NCI-H2029 treated with DMSO at 0.1 percent for 48 hours (cell line): ENCODE data around the gene SERPINA12.
"Not testable (repeated sequence)": the region's sequence is repeated elsewhere in the genome, so short reads cannot be mapped to it uniquely, and the experiment has no call there.

Source experiments
- DNase-seq: peaks from one replicate; lab custom pipeline; 2025; lab: John Stamatoyannopoulos, UW

SERPINA12 gene

DNA sequence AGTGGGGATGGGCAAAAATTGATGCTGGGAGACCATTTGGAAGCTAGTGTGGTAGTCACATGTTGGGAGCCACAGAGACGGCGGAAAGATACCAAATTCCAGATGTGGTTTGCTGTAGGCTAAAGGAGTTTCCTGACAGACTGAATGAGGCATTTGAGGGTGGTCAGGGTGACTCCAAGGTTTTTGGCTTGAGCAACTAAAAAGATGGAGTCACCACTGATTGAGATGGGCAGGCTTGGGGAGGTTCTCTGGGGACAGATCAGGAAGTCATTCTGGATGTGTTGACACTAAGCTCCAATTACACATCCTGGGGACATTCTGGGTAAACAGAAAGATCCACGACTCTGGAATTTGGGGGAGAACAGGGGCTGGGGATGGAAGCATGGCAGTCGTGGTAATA lies 17.8 kb downstream of the SERPINA12 start:
- no peak for DNase-seq

DNA sequence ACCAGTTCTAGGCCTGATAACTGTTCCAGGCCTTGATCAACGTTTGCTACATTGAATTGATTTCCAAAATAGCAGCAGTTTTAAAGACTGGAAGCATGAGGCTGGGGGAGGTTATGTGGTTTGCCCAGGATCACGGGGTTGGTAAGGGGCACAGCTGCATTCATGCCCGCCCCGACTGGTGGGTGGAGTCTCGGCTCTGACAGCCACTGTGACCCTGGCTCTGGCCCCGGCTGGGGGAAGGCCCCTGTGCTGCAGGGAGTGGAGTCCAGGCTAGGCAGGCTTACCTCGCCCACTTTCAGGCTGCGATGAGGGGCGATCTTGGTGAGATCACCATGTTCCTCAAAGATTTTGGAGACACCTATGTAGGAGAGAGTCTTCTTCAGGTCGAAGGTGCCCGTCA lies 19.9 kb downstream of the SERPINA12 start:
- DNase-seq: no peak

DNA sequence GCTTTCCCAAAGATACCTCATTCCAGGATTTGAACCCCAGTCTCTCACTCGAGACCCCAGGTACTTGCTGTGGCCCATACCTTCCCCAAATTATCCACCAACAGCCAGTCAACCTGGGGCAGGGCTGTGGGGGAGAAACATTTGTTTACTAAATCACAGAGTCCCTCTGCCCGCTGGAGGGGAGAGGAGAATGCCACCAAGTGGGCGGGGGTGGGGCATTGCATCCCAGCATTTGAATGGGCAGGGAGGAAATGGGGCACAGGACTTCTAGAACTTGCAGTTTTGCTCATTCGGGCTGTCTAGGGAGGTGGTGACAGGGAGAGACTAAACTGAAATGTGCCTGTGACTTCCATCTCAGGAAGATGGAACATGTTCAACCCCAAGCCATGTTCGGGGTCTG lies 22.4 kb downstream of the SERPINA12 start:
- no peak for DNase-seq

DNA sequence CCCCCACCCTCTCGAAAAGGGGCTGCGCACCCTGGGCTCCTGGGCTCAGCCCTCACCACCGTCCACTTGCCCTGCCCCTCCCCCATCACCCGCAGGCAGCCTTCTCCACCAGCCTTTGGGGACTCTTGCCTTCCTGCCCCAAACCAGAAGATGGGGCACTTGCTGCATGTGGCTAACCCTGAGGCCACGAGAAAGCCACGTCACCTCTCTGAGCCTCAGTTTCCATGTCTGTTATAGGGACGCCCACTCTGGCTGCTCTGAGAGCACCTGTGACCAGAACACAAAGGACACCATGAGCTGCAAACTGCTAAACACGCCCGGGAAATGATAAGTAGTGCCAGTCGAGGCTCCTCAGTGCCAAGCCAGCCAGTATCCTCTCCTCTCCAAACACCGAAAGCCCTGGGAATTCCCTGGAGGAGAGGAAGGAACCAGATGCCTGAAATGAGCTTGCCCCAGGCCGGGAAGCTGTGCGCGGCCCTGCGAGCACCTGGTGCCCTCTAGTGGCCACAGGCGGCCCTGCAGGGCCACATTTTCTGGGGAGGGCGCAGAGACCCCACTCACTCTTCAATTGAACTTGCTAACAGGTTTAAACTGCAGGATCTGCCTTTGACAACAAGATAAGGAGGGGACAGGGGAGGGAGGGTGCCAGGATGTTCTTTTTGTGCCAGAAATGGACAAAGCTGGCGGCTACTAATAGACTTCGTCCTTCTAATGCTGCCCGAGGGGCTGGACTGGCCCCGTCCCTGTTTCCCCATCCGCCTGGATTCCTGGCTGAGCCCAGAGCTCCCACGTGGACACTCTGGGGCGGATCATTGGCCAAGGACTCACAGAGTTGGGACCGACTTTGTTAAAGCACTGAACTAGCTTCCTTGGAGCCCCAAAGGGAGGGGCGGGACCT lies 23.1 kb downstream of the SERPINA12 start:
- DNase-seq: no peak

DNA sequence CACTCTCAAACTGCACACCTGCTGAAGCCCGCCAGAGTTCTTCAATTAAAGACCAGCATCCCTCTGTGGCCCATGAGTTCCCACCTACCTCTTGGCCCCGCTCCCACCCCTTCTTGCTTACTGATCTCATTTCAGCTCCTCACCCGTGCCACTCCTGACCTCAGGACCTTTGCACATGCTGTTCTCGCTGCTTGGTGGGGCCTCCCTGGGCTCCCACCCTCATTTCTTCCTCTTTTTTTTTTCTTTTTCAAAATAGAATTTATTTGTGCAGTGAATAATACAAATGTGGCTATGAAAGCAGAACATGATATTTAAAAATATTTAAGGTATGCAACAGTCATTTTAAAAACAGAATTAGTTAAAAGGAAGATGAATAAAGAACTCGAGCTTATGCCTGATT lies 24.8 kb downstream of the SERPINA12 start:
- DNase-seq: no peak

DNA sequence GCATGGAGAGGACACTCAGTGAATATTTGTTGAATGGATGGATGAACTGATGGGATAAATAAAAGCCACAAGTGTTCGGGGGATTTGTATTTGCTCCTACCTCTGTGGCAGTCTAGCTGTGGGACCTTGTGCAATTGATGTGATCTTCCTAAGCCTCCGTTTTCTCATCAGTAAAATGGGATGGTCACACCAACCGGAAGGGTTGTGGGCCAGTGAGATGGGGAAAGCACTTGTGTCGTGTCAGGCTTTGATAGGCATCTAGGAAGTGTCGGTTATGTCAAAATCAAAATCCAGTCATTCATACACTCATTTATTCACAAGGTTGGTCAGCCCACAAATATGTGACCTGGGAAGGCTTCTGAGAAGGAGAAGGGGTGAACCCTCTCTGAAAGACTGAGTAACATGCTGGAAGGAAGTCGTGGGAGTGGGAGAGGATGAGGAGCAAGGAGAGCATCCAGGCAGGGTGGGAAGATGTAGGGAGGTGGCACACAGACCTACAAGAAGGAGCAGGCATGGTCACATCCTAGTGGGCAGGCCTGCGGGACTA lies 25.5 kb downstream of the SERPINA12 start:
- no peak for DNase-seq

DNA sequence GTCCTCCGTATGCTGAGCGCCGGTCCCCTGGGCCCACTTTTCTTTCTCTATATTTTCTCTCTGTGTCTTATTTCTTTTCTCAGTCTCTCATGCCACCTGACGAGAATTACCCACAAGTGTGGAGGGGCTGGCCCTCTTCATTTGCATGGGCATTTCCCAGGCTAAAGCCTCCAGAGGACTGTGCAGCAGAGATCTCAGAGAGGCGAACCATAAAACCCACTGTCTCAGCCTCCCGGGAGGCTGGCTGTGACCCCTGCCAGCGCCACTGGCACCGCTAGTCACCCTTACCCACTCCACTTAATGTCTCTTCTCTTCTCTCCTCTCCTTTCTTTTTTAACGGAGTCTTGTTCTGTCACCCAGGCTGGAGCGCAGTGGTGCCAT lies 26.2 kb downstream of the SERPINA12 start:
- no peak for DNase-seq

DNA sequence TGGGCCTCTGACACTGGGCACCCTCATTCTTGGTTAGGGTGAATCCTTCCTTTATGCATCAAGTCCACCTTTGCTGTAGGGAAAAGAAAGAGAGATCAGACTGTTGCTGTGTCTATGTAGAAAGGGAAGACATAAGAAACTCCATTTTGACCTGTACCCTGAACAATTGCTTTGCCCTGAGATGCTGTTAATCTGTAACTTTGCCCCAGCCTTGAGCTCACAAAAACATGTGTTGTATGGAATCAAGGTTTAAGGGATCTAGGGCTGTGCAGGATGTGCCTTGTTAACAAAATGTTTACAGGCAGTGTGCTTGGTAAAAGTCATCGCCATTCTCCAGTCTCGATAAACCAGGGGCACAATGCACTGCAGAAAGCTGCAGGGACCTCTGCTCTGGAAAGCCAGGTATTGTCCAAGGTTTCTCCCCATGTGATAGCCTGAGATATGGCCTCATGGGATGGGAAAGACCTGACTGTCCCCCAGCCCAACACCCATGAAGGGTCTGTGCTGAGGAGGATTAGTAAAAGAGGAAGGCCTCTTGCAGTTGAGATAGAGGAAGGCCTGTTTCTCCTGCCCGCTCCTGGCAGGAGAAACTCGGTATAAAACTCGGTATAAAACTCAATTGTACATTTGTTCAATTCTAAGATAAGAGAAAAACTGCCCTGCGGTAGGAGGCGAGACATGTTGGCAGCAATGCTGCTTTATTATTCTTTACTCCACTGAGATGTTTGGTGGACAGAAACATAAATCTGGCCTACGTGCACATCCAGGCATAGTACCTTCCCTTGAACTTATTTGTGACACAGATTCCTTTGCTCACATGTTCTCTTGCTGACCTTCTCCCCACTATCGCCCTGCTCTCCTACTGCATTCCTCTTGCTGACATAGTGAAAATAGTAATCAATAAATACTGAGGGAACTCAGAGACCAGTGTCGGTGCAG lies 26.9 kb downstream of the SERPINA12 start:
- not testable (repeated sequence) for DNase-seq

DNA sequence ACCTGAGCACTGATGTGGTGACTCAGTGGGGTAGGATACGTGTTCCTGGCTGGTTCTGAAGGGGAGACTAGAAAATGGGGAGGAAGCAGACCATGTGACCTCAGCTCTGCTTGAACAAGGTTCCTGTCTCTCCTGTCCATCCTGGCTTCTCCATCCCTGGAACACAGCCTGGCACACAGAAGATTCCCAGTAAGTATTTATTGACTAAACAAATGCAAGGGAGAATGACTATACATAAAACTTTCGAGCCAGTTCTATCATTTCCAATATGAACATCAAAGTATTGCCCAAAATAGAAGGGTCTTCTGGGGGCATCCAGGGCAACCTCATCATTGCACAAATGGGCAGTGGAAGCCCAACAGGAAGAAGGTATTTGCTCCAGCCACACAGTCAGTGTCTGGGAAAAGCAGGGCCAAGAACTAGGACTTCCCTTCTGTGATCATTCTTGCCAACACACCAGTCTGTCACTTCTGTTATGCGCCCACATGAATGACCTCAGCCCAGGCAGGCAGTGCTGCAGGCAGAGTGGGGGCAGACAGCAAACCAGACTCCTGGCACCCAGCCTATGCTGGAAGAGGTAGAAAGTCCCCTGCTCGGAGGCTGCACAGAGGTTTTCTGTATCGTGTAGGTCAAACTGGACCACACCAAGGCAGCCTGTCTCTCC lies 27.7 kb downstream of the SERPINA12 start:
- DNase-seq: no peak

DNA sequence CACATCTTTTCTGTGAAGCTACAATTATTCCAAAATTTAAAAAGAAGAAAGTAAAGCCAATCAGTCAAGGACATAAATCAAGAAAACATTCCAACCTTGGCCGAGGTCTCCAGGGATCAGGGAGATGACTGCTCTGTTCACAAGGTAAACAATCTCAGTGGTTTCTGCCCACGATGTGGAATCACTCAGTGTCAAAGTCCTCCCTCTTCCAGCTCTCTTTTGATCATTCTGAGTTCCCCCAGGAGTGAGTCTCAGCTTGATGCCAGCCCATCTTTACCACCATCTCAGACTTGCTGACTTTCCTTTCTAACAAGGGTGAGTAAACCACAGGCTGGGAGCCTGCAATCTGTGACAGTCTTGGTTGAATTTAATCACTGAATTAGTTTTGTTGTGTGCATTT lies 28.5 kb downstream of the SERPINA12 start:
- DNase-seq: no peak

DNA sequence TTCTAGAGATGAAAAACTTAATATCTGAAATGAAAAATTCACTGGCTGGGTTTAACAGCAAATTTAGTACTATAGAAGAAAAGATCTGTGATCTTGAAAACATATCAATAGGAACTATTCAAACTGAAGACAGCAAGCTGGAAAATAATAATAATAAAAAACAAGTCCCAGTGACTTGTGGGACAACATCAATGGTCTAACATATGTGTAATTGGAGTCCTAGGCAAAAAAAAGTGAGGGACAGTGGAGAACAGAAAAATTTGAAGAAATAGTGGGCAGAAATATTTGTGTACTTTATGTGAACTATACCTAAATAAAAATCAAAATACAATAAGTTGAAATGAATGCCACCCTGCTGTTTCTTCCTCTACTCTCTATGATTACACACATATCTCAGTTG lies 30.8 kb downstream of the SERPINA12 start:
- no peak for DNase-seq

DNA sequence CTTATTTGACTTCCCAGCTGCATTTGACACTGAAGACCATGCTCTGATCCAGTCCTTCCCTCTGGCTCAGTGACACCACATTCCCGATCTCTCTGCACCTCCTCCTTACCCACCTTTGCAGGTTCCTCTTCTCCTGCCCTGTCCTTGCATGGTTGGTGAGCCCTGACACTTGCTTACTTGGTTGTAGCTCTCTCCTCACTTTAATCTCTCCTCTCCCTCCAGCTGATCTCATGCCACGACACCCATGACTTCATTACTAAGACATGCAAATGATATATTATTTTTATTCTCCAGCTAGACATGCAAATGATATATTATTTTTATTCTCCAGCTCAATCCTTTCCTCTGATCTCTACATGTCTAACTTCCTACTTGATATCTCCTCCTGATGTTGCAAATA lies 33.2 kb downstream of the SERPINA12 start, which contains the start of gene SERPINA9:
Gene SERPINA9, minus strand, starts transcription at position 175 of the 400 bp plus-strand sequence. CDS start 6,357 bp downstream, outside the sequence.
- no peak for DNase-seq

DNA sequence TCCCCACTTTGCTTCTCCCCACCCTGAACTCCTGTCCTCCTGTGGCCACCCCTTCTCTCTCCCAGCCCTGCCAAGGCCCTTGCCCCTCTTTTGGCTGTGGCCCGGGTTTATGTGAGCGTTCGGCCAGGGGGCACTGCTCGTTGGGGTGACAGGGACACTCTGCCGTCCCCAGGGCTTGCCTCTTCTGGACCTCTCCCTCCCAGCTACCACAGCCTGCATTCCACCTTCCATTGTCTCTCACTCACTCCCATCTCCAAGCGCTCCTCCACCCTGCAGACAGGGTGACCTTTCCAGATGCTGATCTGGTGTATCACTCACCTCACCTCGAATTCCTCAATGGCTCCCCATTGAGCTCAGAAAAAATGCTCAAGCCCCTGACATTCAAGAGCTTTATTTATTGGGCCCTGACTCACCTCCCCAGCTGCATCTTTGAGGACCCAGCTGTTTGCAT lies 34.7 kb downstream of the SERPINA12 start:
- no peak for DNase-seq

DNA sequence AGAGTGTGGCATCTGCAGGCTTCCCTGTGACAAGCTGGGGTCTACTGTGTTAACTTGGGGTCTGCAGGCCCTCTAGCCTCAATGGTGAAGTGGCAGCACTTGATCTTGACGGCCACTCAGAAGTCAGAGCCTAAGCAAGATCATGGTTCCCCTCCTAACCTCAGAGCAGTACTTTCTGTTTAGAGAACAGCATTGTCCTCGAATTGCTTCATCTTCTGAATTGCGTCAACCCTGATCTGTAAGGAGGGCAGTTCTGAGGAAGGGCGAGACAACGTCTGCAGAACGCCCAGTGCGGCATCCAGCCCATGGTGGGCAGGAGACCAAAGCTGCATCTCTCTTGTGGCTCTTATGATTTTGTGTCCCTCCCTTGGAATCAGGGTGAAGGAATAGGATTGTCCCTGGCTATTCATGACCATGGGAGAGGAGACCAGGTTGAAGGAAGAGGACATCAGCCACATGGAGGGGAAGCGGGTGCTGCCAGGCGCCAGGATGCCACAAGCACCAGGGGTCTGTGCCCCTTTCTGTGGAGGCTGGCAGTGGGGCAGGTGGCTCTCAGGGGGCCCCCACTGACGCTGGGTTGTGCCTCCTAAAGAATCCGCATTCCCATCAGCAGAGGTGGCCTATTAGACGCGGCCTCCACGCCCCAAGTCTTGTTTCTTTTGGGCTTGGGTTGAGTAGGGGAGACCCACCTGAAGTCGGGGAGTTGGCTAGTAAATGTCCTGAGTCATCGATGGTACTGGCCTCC lies 35.4 kb downstream of the SERPINA12 start:
- DNase-seq: no peak

DNA sequence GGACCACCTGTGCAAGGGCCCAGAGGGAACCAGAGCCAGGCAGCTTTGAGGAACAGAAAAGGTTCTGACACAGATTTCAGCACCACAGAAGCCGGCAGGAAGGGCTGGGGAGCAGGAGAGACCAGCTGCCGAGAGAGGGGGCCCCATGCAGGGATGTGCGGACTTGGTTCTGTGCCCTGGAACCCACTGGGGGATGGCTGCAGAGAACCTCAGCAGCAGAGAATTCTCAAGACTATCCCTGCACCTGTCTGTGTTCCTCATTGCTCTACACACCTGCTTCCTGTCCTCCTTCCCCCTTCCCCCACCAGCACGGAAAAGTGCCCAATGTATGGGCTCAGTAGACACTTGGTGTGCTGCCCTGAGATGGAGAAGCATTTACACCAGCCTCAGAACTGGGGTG lies 36.4 kb downstream of the SERPINA12 start:
- no peak for DNase-seq

DNA sequence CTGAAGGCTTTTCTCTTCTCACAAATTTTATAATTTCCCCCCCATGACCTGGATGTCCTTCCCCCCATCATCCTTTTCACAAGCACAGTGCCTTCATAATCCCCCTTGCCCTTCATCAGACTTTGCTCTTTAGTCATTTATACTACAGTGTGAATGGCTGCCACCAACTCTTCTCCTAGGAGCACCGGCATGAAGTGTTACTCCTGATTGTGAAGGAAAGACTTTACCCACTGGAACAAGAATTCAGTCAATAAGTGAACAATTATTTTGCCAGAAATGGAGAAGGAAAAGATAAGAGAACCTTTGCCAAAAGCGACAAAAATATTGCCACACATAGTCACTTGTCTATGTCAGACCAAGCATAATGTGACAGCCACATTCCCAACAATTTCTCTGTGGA lies 38.2 kb downstream of the SERPINA12 start:
- no peak for DNase-seq

DNA sequence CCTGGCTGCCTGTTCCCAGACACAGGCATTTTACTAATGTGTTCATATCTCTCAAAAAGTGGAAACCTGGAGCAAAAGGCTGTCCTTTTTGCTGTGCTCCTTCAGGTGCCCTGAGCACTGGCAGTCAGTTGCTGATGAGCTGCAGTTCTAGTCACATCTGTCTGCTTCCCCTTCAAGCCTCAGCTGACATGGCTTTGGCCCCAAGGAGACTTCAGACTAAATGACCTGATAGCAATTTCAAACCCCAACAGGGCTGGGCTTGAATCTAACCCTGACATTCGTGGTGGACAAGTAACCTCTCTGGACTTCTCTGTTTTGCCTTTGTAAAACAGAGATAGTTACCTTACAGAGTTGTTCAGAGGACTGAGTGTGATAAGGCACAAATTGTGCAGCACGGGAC lies 39.0 kb downstream of the SERPINA12 start:
- no peak for DNase-seq

DNA sequence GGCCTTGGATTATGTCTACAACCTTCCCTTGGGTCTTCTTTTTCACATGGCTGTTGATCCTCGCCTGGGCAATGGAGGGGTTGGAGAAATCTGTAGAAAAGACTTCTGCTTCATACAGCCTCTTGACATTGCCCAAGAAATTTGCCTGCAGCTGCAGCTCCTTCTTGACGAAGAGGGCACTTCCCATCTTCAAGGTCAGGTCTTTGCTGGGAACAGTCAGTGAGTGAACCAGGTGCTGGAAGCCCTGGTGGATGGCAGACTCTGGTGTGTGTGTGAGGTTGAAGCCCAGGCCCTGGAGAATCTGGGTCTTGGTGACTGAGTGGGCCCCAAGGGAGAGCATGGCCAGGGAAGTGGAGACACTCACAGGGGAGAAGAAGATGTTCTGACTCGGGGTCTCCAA lies 40.0 kb downstream of the SERPINA12 start:
- no peak for DNase-seq

DNA sequence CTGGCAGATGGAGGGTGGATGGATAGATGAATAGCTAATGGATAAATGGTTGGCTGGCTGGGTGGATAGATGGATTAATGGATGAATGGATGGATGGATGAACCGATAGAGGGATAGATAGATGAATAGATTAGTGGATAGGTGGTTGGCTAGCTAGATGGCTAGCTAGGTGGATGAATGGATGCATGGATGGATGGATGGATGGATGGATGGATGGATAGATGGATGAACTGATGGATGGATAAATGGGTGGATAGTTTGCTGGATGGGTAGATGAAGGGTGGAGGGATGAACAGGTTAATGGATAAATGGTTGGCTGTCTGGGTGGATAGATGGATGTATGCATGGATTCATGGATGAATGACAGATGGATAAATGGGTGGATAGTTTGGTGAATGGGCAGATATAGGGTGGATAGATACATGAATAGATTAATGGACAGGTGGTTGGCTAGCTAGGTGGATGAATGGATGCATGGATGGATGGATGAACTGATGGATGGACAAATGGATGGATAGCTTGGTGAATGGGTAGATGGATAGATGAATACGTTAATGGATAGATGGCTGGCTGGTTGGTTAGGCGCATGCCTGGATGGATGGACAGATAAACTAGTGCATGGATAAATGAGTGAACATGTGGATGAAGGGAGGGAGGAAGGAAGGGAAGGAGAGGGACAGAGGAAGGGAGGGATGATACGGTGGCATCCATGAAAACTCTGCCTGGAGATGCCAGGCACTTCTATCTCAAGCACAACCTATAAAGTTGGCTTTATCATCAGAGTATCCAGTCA lies 41.3 kb downstream of the SERPINA12 start:
- no peak for DNase-seq

DNA sequence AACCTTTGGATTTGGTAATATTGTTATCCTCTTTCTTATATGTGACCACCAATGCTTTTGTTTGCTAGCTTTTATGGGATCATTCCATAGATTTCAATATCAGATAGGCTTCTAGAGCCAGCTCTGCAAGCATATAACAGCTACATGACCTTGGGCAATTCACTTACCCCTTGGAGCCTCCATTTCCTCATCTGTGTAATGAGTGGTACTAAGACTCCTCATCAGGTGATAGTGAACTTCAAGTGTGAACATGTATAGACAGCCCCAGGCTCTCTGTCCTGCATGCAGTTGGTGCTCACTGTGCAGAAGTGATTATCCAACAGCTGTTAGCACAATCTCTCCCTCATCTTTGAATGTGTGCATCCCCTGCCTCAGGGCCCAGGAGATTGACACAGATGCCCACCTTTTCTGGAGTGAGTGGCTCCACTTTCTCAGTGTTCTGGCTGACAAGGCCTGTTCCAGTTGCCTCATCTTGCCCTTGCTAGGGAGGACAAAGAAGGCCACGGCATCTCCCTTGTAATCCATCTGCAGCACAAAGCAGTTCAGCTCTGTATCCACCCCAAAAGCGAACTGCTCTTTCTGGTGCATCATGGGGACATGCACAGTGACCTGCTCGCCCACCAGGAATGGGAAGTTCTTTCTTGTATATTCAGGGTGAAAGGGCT lies 42.4 kb downstream of the SERPINA12 start:
- DNase-seq: no peak
